Astrocyte of the cerebellum (primary cell): ENCODE data around the gene ARHGEF6.

Experiments used
- DNase-seq: peaks from one replicate; pipeline ENCODE4 v3.0.0-alpha.2; 2011; ENCODE audit warnings: low read depth
- H3K4me3 ChIP-seq: 2 replicates; pipeline ENCODE4 v1.5.1; 2011; ENCODE audit warnings: mild to moderate bottlenecking, low read depth, low read length, moderate library complexity
- CTCF ChIP-seq: IDR thresholded peaks from 2 replicates; pipeline ENCODE4 v1.5.1; 2012; ENCODE audit warnings: low read length, low read depth, moderate library complexity, mild to moderate bottlenecking; ENCODE audit errors: missing control alignments
- in situ Hi-C: cut with HindIII; loops from 2 replicates; pipeline ENCODE4 v1.10.0; 2017; ENCODE audit warnings: low sequenced_read_pairs

The ARHGEF6 gene, protein sequence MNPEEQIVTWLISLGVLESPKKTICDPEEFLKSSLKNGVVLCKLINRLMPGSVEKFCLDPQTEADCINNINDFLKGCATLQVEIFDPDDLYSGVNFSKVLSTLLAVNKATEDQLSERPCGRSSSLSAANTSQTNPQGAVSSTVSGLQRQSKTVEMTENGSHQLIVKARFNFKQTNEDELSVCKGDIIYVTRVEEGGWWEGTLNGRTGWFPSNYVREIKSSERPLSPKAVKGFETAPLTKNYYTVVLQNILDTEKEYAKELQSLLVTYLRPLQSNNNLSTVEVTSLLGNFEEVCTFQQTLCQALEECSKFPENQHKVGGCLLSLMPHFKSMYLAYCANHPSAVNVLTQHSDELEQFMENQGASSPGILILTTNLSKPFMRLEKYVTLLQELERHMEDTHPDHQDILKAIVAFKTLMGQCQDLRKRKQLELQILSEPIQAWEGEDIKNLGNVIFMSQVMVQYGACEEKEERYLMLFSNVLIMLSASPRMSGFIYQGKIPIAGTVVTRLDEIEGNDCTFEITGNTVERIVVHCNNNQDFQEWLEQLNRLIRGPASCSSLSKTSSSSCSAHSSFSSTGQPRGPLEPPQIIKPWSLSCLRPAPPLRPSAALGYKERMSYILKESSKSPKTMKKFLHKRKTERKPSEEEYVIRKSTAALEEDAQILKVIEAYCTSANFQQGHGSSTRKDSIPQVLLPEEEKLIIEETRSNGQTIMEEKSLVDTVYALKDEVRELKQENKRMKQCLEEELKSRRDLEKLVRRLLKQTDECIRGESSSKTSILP

DNA sequence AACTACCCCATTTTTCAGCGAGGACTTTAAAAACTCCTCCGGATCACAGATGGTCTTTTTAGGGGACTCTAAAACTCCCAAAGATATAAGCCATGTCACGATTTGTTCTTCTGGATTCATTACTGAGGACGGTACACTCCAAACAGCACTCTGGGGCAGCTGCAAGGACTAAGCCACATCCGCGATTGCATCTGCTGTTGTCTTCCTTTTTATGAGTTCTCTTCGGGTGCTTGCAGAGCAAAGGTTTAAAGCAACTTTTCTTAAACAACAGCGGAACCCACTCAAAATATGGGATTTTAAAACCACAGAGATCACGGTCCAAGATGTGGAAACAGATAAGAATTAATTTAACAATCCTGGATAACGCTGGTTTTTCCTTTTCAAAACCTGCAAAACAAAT lies at the start of gene ARHGEF6:
ARHGEF6 (minus strand) TSS at position 170 of the 400 bp plus-strand sequence; CDS start at position 120, 50 bp downstream.
- in situ Hi-C loops, result no loop called here
- no peak for TF ChIP-seq CTCF
- DNase-seq, result no peak
- H3K4me3 ChIP-seq, result no peak within 1 kb of the TSS

DNA sequence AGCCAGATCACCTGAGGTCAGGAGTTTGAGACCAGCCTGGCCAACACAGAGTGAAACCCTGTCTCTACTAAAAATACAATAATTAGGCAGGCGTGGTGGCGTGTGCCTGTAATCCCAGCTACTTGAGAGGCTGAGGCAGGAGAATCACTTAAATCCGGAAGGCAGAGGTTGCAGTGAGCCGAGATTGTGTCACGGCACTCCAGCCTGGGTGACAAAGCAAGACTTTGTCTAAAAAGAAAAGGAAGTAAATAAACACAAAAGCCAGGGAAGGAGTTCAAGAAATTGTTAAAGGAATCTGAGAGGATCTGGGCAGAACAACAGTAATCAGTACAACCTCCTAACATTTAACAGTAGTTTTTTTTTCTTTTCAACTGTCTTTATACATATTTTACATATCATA lies 48.7 kb upstream of the ARHGEF6 start:
- no peak for TF ChIP-seq CTCF
- in situ Hi-C loops, result no loop called here

DNA sequence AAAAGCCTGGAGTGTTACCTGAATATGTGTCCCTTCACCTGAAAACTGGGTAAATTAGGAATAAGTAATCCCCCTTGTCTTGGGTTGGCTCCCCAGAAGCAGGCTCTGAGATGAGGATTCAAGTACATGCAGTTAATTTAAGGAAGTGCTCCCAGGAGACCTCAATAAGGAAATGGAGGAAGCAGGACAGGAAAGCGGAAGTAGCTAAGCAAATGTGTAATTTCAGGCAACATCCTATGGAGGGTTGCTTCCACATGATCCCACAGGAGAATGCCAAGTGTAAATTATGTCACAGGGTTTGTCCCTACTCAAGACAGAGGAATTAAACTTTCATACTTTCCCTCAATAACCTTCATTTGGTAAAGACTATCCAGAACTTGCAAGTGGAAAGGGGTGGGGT lies 48.1 kb upstream of the ARHGEF6 start:
- no peak for TF ChIP-seq CTCF
- H3K4me3 ChIP-seq, result no peak overlapping the region
- DNase-seq, result no peak
- in situ Hi-C loops, result no loop called here

More for the DNA sequence above, 48.7 kb upstream of the ARHGEF6 start:
- no peak for DNase-seq
- H3K4me3 ChIP-seq, result no peak overlapping the region

DNA sequence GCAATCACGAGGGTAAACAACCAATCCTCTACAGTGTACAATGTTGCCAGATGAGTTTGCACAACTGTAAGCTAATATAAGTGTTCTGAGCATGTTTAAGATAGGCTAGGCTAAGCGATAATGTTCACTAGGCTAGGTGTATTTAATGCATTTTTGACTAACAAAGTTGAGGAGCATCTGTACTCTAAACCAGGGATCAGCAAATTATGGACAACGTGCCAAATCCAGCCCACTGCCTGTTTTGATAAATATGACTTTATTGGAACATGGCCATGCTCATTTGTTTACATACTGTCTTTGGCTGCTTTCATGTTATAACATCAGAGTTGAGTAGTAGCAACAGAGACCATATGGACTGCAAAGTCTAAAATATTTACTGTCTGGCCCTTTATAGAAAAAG lies 46.3 kb upstream of the ARHGEF6 start:
- H3K4me3 ChIP-seq, result no peak overlapping the region

DNA sequence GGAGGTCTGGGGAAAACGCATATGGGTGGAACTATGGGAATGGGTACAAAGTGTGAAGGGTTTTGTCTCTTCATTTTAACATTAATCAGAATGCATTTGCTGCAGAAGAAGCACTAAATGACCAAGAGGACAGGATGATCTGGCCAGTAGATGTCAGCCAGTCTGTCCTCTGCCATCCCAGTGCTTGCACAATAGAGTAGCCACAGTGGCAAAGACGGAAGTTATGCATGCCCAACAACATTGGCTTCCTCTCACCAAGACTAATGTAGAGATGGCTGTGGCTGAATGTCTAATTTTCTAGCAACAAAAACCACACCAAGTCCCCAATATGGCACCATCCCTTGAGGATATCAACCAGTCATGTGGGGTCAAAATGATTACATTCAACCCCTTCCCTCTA lies 45.0 kb upstream of the ARHGEF6 start:
- TF ChIP-seq CTCF, result no peak
- no peak overlapping the region for H3K4me3 ChIP-seq
- in situ Hi-C loops, result no loop called here
- DNase-seq, result no peak

More for the DNA sequence above, 46.3 kb upstream of the ARHGEF6 start:
- in situ Hi-C loops, result no loop called here
- no peak for TF ChIP-seq CTCF
- no peak for DNase-seq

DNA sequence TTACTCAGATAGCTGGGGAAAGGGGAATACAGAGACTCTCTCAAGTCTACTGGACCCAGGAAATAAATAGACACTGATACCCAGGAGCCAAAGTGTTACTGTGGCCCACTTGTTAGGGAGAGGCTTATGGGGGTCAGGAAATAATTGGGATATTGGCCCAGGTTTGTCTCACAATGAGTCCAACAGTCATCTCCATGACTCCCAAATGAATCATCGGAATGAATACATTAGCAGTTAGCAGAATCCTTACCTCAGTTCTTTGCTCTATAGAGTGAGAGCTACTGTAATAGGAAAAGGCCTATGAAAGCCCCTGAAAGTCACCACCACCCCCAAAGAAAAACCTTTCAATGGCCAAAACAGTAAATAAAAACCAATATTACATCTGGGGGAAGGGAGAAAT lies 42.4 kb upstream of the ARHGEF6 start:
- H3K4me3 ChIP-seq, result no peak overlapping the region
- no peak for DNase-seq
- in situ Hi-C loops, result no loop called here
- no peak for TF ChIP-seq CTCF
